Measurements from ENCODE around the gene SERPINB12.

The SERPINB12 gene

GRCh38 chr18:63604791-63605567, 62.8 kb downstream of the SERPINB12 start:
- no peak for DNase-seq

GRCh38 chr18:63606526-63606925, 64.4 kb downstream of the SERPINB12 start:
- no peak for DNase-seq

- DNase-seq: no peak
Observed at GRCh38 chr18:63613420-63613819, 71.3 kb downstream of the SERPINB12 start.

GRCh38 chr18:63617049-63617914, 75.1 kb downstream of the SERPINB12 start:
- DNase-seq: no peak

GRCh38 chr18:63617915-63618234, 75.7 kb downstream of the SERPINB12 start:
- DNase-seq: no peak

Measured in activated CD4-positive, alpha-beta T cell treated with anti-CD3 and anti-CD28 coated beads for 1 hour (primary cell).